NCI-H446 treated with DMSO at 0.1 percent for 48 hours (cell line): ENCODE data around the gene WDR47.
"Not testable (repeated sequence)": the region's sequence is repeated elsewhere in the genome, so short reads cannot be mapped to it uniquely, and the experiment has no call there.

Experiments used
- DNase-seq: peaks from one replicate; lab custom pipeline; 2025; lab: John Stamatoyannopoulos, UW

Gene WDR47

DNA sequence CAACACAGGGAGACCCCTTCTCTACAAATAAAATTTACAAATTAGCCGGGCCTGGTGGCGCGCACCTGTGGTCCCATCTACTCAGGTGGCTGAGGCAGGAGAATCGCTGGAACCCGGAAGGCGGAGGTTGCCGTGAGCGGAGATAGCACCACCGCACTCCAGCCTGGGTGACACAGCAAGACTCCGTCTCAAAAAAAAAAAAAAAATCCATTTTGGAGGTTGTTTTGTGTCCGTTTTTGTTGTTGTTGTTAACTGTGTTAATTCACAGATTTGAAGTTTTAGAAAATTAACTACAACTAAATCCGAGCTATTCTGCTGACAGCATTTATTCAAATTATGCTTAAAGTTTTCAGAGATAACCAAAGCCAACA lies 79.2 kb downstream of the WDR47 start:
- no peak for DNase-seq

DNA sequence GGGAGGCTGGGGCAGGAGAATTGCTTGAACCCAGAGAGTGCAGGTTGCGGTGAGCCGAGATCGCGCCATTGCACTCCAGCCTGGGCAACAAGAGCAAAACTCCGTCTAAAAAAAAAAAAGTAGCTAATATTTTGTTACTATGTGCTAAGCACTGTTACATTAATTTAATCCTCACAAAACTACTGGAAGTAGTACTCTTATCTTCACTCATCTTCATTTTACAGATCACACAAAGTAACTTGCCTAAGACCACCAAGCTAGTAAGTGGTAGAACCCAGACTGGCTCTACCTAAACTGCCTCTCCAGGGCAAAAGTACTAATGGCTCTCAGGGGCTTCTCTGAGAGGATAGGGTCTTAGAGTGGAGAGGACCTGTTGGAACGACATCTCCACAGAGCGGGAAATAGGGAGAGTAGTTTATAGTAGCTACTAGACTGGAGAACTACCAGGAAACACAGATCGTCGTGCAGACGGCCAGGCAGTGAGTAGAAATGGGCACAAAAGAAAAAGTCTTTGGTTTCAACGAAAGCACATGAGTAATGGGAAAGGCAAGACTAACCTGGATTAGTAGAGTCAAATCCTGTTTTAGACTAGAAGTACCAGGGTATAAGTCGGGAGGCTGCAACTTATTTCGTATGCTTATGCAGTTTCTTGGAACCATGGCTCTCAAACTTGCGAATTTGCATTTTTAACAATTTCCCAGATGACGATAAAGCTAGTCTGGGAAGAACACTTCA lies 80.0 kb downstream of the WDR47 start:
- DNase-seq = no peak

DNA sequence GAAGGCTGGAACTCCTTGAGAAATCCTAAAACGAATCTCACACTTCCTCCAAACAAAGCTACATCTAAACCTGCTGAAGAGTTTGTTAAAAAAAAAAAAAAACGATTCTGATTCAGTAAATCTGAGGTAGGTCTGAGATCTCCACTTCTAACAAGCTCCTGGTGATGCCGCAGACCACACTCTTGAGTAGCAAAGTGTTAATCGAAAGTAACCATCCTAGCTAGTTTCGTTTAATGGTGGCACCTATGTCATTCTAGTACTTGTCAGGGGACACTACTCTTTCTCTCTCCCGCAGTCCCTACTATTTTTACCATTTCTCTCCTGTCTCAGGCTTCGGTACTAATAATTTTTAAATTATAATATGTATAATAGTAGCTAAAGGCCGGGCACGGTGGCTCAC lies 80.7 kb downstream of the WDR47 start:
- no peak for DNase-seq

DNA sequence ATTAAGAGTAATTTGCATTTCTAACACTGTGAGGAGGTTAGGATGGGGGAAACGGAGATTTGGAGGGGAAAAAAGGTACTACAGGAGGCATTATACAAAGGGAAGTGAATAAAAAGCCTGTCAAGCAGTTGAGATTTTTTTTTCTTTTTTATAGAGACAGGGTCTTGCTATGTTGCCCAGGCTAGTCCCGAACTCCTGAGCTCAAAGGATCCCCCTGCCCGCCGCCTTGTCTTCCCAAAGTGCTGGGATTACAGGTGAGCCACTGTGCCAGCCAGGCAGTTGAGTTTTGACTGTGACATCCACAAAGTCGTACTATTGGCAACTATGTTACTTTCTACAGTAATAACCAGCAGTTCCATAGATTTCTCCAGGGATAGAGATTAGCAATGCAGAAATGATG lies 81.2 kb downstream of the WDR47 start:
- DNase-seq = no peak

DNA sequence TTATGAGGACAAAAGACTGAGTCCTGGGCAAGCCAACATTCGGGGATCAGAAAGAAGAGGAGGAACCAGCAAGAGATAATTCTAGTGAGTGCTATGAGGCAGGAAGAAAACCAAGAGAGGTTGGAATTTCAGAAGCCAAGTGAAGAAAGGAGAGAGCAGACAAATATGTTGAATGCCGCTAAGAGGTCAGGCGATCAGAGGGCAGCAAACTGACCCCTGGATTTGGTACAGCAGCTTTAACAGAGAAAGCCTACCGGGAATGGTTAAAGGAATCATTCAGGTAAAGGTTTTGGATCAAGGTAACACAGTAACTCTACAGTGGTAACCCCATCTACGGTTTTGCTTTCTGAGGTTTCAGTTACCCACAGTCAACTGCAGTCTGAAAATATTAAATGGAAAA lies 84.0 kb downstream of the WDR47 start:
- no peak for DNase-seq

DNA sequence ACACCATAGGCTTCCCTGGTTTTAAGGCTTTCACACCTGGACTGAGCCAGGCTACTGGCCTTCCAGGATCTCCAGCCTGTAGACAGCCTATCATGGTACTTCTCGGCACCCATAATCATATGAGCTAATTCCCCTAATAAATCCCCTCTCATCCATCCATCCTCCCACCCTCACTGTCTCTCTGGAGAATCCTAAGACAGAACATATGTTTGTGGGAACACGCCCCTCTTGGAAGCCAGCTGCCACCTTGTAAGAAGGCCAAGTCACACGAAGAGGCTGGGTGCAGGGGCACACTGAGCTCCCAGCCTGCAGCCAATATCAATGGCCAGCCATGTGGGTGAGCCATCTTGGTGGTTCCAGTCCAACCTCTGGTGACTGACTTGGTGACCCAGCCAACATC lies 86.0 kb downstream of the WDR47 start:
- no peak for DNase-seq

DNA sequence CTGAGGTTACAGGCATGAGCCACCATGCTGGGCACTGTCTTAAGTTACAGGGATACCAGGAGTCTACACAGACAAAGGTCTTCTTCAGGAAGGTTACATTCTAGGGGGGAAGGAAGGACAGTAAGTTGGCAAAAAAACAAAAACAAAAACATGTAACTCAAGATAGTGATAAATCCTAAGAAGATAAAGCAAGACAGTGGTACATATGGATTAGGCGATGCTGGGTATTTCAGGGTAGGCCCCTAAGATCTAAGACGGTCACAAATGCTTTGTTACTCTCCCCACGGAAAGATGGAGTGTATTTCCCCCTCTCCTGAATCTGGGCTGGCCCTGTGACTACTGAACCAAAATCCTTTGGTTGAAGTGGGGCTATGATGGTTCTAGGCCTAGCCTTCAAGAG lies 86.8 kb downstream of the WDR47 start:
- no peak for DNase-seq

DNA sequence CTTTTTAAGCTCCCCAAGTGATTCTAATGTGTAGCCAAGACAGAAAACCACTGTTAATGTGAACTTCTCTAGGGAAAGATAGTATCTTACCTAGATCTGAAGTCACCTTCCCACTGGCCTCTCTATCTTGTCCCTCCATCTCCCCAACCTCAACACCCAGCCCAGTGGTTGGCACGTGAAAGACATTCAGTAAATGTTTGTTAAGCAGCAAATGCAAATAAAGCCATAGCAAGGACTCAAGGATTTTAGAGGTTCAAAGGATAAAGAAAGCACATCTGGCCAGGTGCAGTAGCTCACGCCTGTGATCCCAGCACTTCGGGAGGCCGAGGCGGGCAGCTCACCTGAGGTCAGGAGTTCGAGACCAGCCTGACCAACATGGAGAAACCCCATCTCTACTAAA lies 88.5 kb downstream of the WDR47 start:
- no peak for DNase-seq

DNA sequence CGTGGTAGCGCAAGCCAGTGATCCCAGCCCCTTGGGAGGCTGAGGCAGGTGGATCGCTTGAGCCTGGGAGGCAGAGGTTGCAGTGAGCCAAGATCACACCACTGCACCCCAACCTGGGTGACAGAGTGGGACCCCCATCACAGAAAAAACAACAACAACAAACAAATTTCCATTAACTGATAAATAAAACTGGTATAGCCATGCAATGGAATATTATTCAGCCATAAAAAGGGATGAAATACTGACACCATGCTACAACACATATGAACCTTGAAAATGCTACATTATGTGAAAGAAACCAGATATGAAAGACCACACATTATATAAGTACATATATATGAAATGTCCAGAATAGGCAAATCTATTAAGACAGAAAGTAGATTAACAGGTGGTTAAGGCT lies 90.7 kb downstream of the WDR47 start:
- no peak for DNase-seq

DNA sequence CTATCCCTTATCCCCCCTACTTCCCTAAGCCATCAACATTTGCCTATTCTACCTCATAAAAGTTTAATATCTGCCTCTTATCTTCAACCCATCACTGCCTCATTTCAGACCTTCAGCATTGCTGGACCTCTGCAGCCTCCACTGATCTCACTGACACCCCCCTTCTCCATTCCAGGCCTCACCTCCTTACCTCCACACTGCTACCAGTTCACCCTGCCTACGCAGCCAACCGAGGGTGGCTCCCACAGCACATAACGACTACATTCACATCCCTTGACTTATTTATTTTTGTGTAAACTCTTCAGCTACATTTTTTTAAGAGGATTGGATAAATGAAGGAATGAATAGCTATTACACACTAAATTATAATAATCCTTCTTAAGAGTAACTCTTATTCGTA lies 92.9 kb downstream of the WDR47 start:
- no peak for DNase-seq

DNA sequence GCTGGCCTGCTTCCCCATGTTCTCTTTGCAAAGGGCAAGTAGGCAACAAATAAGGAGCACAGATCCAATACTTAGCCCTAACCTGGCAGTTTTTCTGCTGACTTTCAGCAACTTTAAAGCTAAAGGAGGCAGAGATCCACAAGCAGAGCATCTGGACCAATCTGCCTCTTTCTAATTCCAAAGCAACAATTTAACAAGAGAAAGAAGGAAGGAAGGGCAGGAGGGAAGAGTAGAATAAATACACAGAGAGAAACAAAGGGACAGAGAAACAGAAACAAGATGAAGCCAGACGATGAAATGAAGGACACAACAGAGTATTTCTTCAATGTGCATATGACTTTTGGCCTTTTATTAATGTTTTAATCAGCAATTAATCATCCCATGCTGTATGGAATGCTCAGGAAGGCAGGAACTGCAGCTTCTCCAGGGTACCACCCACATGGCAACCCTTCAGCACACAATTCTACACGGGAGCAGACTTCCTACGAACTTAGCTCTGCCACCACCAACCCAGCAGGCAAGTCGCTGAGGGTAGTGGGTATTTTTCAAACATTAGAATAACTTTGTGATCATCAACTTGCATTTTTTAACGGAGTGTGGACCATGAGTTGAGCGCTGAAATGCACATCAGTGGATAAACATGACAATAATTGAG lies 93.9 kb downstream of the WDR47 start:
- DNase-seq = no peak

DNA sequence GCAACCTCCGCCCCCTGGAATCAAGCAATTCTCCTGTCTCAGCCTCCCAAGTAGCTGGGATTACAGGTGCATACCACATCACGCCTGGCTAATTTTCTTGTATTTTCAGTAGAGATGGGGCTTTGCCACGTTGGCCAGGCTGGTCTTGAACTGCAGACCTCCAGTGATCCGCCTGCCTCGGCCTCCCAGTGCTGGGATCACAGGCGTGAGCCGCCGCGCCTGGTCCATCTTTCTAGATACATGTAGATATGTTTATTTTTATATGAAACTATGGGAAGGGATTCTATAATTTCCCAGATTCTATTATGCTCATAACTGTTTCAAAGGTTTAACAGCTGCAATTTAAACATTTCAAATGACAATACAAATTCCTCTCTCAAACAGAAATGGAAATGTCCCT lies 105.7 kb downstream of the WDR47 start:
- no peak for DNase-seq

DNA sequence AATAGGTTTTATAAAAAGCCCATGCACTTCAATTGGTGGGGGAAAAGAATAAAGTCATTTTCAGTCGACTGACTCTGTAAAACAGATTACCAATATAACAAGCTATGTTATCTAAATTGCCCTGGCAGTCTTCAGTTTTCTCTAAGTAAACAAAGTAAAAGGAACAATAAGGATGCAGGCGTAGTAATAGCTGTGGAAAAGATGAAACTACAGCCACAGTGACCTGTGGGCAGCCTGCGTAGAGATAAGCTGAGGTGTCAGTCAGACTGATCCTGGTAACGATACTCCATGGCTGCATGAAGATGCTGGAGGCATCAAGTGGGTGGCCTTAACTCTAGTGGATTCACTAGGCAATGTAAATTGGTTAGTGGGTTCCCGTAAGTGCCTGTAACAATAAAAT lies 108.0 kb downstream of the WDR47 start:
- no peak for DNase-seq

DNA sequence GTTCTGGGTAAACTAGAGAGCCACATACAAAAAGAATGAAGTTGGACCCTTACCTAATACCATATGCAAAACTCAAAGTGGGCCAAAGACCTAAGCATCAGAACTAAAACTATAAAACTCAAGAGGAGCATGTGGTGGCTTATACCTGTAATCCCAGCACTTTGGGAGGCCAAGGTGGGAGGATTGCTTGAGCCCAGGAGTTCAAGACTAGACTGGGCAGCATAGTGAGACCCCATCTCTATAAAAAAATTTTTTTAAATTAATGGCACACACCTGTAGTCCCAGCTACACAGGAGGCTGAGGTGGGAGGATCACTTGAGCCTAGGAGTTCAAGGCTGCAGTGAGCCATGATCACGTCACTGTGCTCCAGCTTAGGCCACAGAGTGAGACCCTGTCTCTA lies 114.3 kb downstream of the WDR47 start:
- DNase-seq = not testable (repeated sequence)

DNA sequence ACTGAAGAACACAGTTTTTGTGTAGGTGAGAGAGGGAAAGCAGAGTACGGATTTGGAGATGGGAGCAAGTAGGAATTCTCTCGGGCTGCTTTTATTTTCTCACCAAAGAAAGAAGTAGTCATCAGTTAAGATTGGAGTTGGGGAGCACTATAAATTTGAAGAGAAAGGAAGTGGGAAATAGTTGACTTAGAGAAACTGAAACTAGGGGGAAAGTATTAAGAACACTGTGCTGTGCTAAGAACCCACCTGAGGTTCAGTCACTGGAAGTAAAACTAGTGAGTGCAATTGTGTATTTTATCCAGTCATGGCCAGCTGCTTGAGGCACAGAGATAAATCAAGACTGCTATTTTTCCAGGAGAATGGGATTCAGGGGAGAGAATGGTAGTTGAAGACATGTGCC lies 116.0 kb downstream of the WDR47 start:
- DNase-seq = no peak
